ENCODE data around the gene ZNF785.

- TF ChIP-seq MAX (IDR thresholded peaks at IDR 0.05; ENCODE audit: insufficient read depth, insufficient read length): no peak
- no peak for TF ChIP-seq CTCF (IDR thresholded peaks at IDR 0.05; ENCODE audit: extremely low read depth in 1 of 2, insufficient read depth in 1 of 2, low read depth in 1 of 2, low read length in 2 of 2)
- no peak for TF ChIP-seq EZH2 (IDR thresholded peaks at IDR 0.05; ENCODE audit: borderline replicate concordance, low read depth, low read length, severe bottlenecking)
- no peak for TF ChIP-seq POLR2A (IDR thresholded peaks at IDR 0.05; ENCODE audit: low read depth, low read length)
- TF ChIP-seq FOS (IDR thresholded peaks at IDR 0.05; ENCODE audit: borderline replicate concordance, insufficient read depth, low read length): no peak
- TF ChIP-seq MYC (IDR thresholded peaks at IDR 0.05; ENCODE audit: low read depth, low read length): no peak
- no peak for TF ChIP-seq POLR2AphosphoS5 (IDR thresholded peaks at IDR 0.05; ENCODE audit: insufficient read depth, low read depth, low read length)
These were observed 23.8 kb upstream of the ZNF785 start for GRCh38 chr16:30609002-30609925.
